Measurements from ENCODE around the gene POC1A.

POC1A gene

DNA sequence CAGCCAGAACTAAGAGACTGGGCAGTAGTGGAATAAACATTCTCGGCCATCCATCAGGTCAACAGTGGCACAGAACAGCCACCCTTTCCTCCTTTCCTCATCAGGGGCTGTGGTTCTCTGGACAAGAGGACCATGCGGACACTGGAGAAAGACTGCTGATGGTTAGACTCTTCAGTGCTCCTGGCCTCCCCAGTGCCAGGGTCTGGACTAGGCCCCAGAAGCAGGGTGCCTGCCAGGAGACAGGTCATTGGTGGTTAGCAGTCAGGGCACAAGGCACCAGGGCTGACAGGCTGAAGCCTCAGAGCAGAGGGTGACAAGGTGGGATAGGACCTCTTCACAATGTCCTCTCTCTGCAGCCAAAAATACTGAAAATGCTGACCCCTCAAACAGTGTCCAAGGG, 30.1 kb downstream of the POC1A start:
- Histone ChIP-seq H4K20me1 (ENCODE audit: insufficient read depth, low read length) (no peaks in the 10 kb centered on the region), H3K4me3 (ENCODE audit: low read length) (no peak overlapping the region), H2AFZ (ENCODE audit: low read depth, low read length) (no peak overlapping the region), H3K79me2 (ENCODE audit: low read length) (no peaks in the 10 kb centered on the region), H3K4me1 (ENCODE audit: low read length) (peaks cover 25% of the 10 kb centered on the region), H3K27ac (ENCODE audit: low read length) (no peak overlapping the region), H3K4me2 (ENCODE audit: low read length) (no peak overlapping the region), H3K36me3 (replicated peaks; ENCODE audit: low read depth, low read length) (peaks cover 30% of the 10 kb centered on the region), H3K9me3 (ENCODE audit: insufficient read depth, low read length) (no peaks in the 10 kb centered on the region), H3K27me3 (ENCODE audit: low read depth, low read length) (no peaks in the 10 kb centered on the region), H3K9ac (ENCODE audit: low read length) (no peak overlapping the region)
- no peak for TF ChIP-seq EZH2phosphoT487 (IDR thresholded peaks at IDR 0.05; ENCODE audit: low read depth)
- TF ChIP-seq, protein P1, sequence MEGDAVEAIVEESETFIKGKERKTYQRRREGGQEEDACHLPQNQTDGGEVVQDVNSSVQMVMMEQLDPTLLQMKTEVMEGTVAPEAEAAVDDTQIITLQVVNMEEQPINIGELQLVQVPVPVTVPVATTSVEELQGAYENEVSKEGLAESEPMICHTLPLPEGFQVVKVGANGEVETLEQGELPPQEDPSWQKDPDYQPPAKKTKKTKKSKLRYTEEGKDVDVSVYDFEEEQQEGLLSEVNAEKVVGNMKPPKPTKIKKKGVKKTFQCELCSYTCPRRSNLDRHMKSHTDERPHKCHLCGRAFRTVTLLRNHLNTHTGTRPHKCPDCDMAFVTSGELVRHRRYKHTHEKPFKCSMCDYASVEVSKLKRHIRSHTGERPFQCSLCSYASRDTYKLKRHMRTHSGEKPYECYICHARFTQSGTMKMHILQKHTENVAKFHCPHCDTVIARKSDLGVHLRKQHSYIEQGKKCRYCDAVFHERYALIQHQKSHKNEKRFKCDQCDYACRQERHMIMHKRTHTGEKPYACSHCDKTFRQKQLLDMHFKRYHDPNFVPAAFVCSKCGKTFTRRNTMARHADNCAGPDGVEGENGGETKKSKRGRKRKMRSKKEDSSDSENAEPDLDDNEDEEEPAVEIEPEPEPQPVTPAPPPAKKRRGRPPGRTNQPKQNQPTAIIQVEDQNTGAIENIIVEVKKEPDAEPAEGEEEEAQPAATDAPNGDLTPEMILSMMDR (IDR thresholded peaks at IDR 0.05; ENCODE audit: low read depth, low read length) = no peak

DNA sequence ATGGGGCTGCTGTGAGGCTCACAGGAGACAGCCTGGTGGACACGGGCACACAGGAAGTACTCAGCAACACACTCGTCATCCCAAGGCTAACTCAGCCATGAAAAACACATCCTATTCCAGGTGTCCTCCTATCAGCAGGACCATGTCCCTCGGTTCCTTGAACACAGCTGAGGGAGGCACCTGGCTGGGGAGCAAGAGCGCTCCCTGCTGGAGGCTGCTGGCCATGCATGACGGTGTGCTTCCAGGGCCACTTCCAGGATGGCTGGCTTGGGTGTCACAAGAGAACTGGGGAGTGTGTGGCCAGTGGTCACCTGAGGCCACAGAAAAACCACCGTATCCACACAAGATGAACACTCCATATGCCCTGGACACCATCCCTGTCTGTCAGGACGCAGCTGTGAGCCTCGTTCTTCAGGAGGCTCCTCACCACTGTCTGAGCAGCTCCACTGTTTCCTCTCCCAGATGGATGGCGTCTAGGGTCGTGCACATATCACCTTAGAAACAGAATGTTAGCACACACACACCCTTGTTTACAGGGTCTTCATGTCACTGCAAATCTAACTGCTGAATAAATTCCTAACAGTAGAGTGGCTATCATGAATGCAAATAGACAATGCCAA, 31.0 kb downstream of the POC1A start:
- Histone ChIP-seq H3K79me2 (ENCODE audit: low read length) (no peaks in the 10 kb centered on the region), H3K27ac (ENCODE audit: low read length) (no peak overlapping the region), H2AFZ (ENCODE audit: low read depth, low read length) (no peak overlapping the region), H3K4me3 (ENCODE audit: low read length) (no peak overlapping the region), H3K4me1 (ENCODE audit: low read length) (peaks cover 25% of the 10 kb centered on the region), H3K36me3 (replicated peaks; ENCODE audit: low read depth, low read length) (peaks cover 38% of the 10 kb centered on the region), H3K4me2 (ENCODE audit: low read length) (no peak overlapping the region), H3K27me3 (ENCODE audit: low read depth, low read length) (no peaks in the 10 kb centered on the region), H3K9ac (ENCODE audit: low read length) (no peak overlapping the region), H3K9me3 (ENCODE audit: insufficient read depth, low read length) (no peaks in the 10 kb centered on the region), H4K20me1 (ENCODE audit: insufficient read depth, low read length) (no peaks in the 10 kb centered on the region)
- TF ChIP-seq, protein P1 (IDR thresholded peaks at IDR 0.05; ENCODE audit: low read depth, low read length) = peak; percentile 97
- no peak for TF ChIP-seq EZH2phosphoT487 (IDR thresholded peaks at IDR 0.05; ENCODE audit: low read depth)

GRCh38 chr3:52122491-52122890, 31.7 kb downstream of the POC1A start:
- no peak for TF ChIP-seq EZH2phosphoT487 (IDR thresholded peaks at IDR 0.05; ENCODE audit: low read depth)
- TF ChIP-seq, protein P1 (IDR thresholded peaks at IDR 0.05; ENCODE audit: low read depth, low read length) = no peak
- H2AFZ ChIP-seq (ENCODE audit: low read depth, low read length) = no peak overlapping the region
- no peak overlapping the region for H3K4me3 ChIP-seq (ENCODE audit: low read length)
- peaks cover 25% of the 10 kb centered on the region for H3K4me1 ChIP-seq (ENCODE audit: low read length)
- H4K20me1 ChIP-seq (ENCODE audit: insufficient read depth, low read length) = no peaks in the 10 kb centered on the region
- no peaks in the 10 kb centered on the region for H3K79me2 ChIP-seq (ENCODE audit: low read length)
- no peak overlapping the region for H3K9ac ChIP-seq (ENCODE audit: low read length)
- no peaks in the 10 kb centered on the region for H3K27me3 ChIP-seq (ENCODE audit: low read depth, low read length)
- H3K27ac ChIP-seq (ENCODE audit: low read length) = peak overlapping the region; percentile 64
- no peak overlapping the region for H3K4me2 ChIP-seq (ENCODE audit: low read length)
- H3K9me3 ChIP-seq (ENCODE audit: insufficient read depth, low read length) = no peaks in the 10 kb centered on the region
- peaks cover 39% of the 10 kb centered on the region for H3K36me3 ChIP-seq (replicated peaks; ENCODE audit: low read depth, low read length)

DNA sequence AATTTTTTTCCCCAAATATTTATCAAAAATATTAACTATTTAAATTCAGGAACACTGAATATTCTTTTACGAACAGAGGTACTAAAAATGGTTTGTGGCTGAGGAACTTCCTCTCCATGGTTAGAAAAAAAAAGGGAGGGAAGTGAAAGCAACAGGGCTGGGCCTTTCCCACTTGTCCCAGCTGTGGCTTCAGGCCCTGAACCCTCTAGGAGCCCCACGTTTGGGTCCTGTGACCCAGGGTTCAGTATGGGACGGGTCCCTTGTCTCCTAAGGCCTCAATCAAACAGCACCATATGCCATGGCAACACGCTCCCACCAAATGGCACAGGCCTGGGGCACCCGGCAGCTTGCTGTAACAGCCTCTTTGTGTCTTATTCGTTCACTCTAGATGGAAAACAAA, 32.4 kb downstream of the POC1A start:
- Histone ChIP-seq H4K20me1 (ENCODE audit: insufficient read depth, low read length) (no peaks in the 10 kb centered on the region), H3K27me3 (ENCODE audit: low read depth, low read length) (no peaks in the 10 kb centered on the region), H3K27ac (ENCODE audit: low read length) (peak overlapping the region; percentile 64), H3K4me3 (ENCODE audit: low read length) (peak overlapping the region; percentile 6; the same call in 1 of the 2 replicates), H3K4me1 (ENCODE audit: low read length) (peaks cover 25% of the 10 kb centered on the region), H3K9me3 (ENCODE audit: insufficient read depth, low read length) (no peaks in the 10 kb centered on the region), H3K79me2 (ENCODE audit: low read length) (no peaks in the 10 kb centered on the region), H3K4me2 (ENCODE audit: low read length) (peak overlapping the region; percentile 57), H3K36me3 (replicated peaks; ENCODE audit: low read depth, low read length) (peaks cover 39% of the 10 kb centered on the region), H3K9ac (ENCODE audit: low read length) (peak overlapping the region; percentile 25; the same call in 1 of the 2 replicates), H2AFZ (ENCODE audit: low read depth, low read length) (no peak overlapping the region)
- TF ChIP-seq, protein P1 (IDR thresholded peaks at IDR 0.05; ENCODE audit: low read depth, low read length) = no peak
- TF ChIP-seq EZH2phosphoT487 (IDR thresholded peaks at IDR 0.05; ENCODE audit: low read depth) = no peak
